ENCODE measurements around the gene C19orf47. TPM values are rescaled to one million over a fixed set of nuclear protein-coding genes. Genes with fewer than 3 reads are reported as not detected.

The C19orf47 gene
- polyA plus RNA-seq, 1 experiment: 15.9 TPM

GRCh38 chr19:40278361-40279035 is 69.7 kb downstream of the C19orf47 start:
- TF ChIP-seq CTCF (IDR thresholded peaks at IDR 0.05; ENCODE audit: low read depth, low read length): no peak
- H3K27ac ChIP-seq (ENCODE audit: low read depth, low read length): no peak overlapping the region
- POLR2A ChIA-PET: no interaction called here
- no peak overlapping the region for H3K4me3 ChIP-seq (ENCODE audit: low read depth, low read length)
- no peak for DNase-seq (ENCODE audit: low read depth, low spot score)
- H3K27me3 ChIP-seq (ENCODE audit: control insufficient read depth, insufficient read depth, low read length): no peaks in the 10 kb centered on the region
- H3K9me3 ChIP-seq (ENCODE audit: control insufficient read depth, insufficient read depth, low read length): no peaks in the 10 kb centered on the region
- CTCF ChIA-PET: no interaction called here

- H3K9me3 ChIP-seq (ENCODE audit: control insufficient read depth, insufficient read depth, low read length): no peaks in the 10 kb centered on the region
- POLR2A ChIA-PET: no interaction called here
- CTCF ChIA-PET: no interaction called here
- TF ChIP-seq CTCF (IDR thresholded peaks at IDR 0.05; ENCODE audit: low read depth, low read length): no peak
- no peak overlapping the region for H3K27ac ChIP-seq (ENCODE audit: low read depth, low read length)
- no peaks in the 10 kb centered on the region for H3K27me3 ChIP-seq (ENCODE audit: control insufficient read depth, insufficient read depth, low read length)
- no peak for DNase-seq (ENCODE audit: low read depth, low spot score)
- no peak overlapping the region for H3K4me3 ChIP-seq (ENCODE audit: low read depth, low read length)
These were observed 70.7 kb downstream of the C19orf47 start for GRCh38 chr19:40277356-40278059.

GRCh38 chr19:40274585-40275544 is 73.3 kb downstream of the C19orf47 start:
- POLR2A ChIA-PET: no interaction called here
- CTCF ChIA-PET: no interaction called here
- H3K4me3 ChIP-seq (ENCODE audit: low read depth, low read length): no peak overlapping the region
- no peak for TF ChIP-seq CTCF (IDR thresholded peaks at IDR 0.05; ENCODE audit: low read depth, low read length)
- no peak overlapping the region for H3K27ac ChIP-seq (ENCODE audit: low read depth, low read length)
- no peaks in the 10 kb centered on the region for H3K27me3 ChIP-seq (ENCODE audit: control insufficient read depth, insufficient read depth, low read length)
- H3K9me3 ChIP-seq (ENCODE audit: control insufficient read depth, insufficient read depth, low read length): no peaks in the 10 kb centered on the region; the same call in 1 of the 2 replicates
- DNase-seq (ENCODE audit: low read depth, low spot score): no peak

GRCh38 chr19:40273469-40274360 is 74.5 kb downstream of the C19orf47 start:
- no peak overlapping the region for H3K27ac ChIP-seq (ENCODE audit: low read depth, low read length)
- CTCF ChIA-PET: no interaction called here
- no peak for TF ChIP-seq CTCF (IDR thresholded peaks at IDR 0.05; ENCODE audit: low read depth, low read length)
- DNase-seq (ENCODE audit: low read depth, low spot score): no peak
- no peaks in the 10 kb centered on the region for H3K27me3 ChIP-seq (ENCODE audit: control insufficient read depth, insufficient read depth, low read length)
- no peaks in the 10 kb centered on the region; the same call in 1 of the 2 replicates for H3K9me3 ChIP-seq (ENCODE audit: control insufficient read depth, insufficient read depth, low read length)
- POLR2A ChIA-PET: no interaction called here
- no peak overlapping the region for H3K4me3 ChIP-seq (ENCODE audit: low read depth, low read length)

Measured in AG04450 (cell line).